Activated CD4-positive, alpha-beta T cell treated with anti-CD3 and anti-CD28 coated beads for 1 hour (primary cell): ENCODE data around the gene KCNK2.

Experiments used
- DNase-seq: peaks from one replicate; pipeline ENCODE4 v3.0.0-alpha.2; 2020

KCNK2 gene

GRCh38 chr1:215082532-215083382 is at the start of gene KCNK2:
TSS of gene KCNK2 (plus strand) at chr1:215082737. CDS start at chr1:215083386, 649 bp downstream.
- no peak for DNase-seq

- no peak for DNase-seq
Measured at GRCh38 chr1:215032911-215033526, 49.5 kb upstream of the KCNK2 start.

GRCh38 chr1:215040190-215040589 is 42.3 kb upstream of the KCNK2 start:
- no peak for DNase-seq

- no peak for DNase-seq
Measured at GRCh38 chr1:215043401-215043800, 39.1 kb upstream of the KCNK2 start.

GRCh38 chr1:215044151-215044550 is 38.4 kb upstream of the KCNK2 start:
- no peak for DNase-seq

GRCh38 chr1:215045698-215046308 is 36.7 kb upstream of the KCNK2 start:
- no peak for DNase-seq

GRCh38 chr1:215052256-215053015 is 30.1 kb upstream of the KCNK2 start:
- DNase-seq = no peak

GRCh38 chr1:215054266-215054665 is 28.3 kb upstream of the KCNK2 start:
- no peak for DNase-seq

- DNase-seq = no peak
Measured at GRCh38 chr1:215055281-215055935, 27.1 kb upstream of the KCNK2 start.

- no peak for DNase-seq
Measured at GRCh38 chr1:215056584-215056983, 26.0 kb upstream of the KCNK2 start.

- no peak for DNase-seq
Measured at GRCh38 chr1:215059947-215060346, 22.6 kb upstream of the KCNK2 start.

GRCh38 chr1:215064327-215064726 is 18.2 kb upstream of the KCNK2 start:
- no peak for DNase-seq

- no peak for DNase-seq
Measured at GRCh38 chr1:215071078-215071477, 11.5 kb upstream of the KCNK2 start.

GRCh38 chr1:215076322-215076721 is 6.2 kb upstream of the KCNK2 start:
- no peak for DNase-seq

GRCh38 chr1:215079456-215079855 is 3.1 kb upstream of the KCNK2 start:
- no peak for DNase-seq

- no peak for DNase-seq
Measured at GRCh38 chr1:215081661-215082531, 641 bp upstream of the KCNK2 start.

- DNase-seq = no peak
Measured at GRCh38 chr1:215083383-215083961, 935 bp downstream of the KCNK2 start.

GRCh38 chr1:215084621-215085020 is 2.1 kb downstream of the KCNK2 start:
- no peak for DNase-seq

GRCh38 chr1:215087603-215088002 is 5.1 kb downstream of the KCNK2 start:
- DNase-seq = no peak

- no peak for DNase-seq
Measured at GRCh38 chr1:215094381-215094780, 11.8 kb downstream of the KCNK2 start.

- no peak for DNase-seq
Measured at GRCh38 chr1:215095524-215095923, 13.0 kb downstream of the KCNK2 start.
